ENCODE measurements around the gene SCN3B.

DNA sequence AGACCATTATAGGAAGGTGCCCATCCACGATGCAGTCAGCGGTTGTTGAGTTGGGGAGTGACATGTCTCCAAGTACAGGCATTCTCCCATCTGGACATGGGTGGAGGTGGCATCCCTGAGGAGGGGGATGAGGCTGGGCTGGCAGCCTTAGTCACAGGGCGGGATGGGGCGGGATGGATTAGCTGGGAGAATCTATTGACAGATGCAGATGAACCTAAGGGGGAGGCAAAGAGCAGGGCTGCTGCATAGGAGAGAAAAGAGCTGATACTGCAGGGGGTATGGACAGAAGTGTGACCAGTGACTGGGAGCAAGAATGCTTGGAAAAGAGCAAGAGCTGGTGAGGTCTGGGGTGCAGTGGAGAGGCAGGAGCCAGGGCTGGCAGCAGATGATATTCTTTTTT lies 42.7 kb downstream of the SCN3B start:
- TF ChIP-seq, protein P1, sequence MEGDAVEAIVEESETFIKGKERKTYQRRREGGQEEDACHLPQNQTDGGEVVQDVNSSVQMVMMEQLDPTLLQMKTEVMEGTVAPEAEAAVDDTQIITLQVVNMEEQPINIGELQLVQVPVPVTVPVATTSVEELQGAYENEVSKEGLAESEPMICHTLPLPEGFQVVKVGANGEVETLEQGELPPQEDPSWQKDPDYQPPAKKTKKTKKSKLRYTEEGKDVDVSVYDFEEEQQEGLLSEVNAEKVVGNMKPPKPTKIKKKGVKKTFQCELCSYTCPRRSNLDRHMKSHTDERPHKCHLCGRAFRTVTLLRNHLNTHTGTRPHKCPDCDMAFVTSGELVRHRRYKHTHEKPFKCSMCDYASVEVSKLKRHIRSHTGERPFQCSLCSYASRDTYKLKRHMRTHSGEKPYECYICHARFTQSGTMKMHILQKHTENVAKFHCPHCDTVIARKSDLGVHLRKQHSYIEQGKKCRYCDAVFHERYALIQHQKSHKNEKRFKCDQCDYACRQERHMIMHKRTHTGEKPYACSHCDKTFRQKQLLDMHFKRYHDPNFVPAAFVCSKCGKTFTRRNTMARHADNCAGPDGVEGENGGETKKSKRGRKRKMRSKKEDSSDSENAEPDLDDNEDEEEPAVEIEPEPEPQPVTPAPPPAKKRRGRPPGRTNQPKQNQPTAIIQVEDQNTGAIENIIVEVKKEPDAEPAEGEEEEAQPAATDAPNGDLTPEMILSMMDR (conservative IDR thresholded peaks at IDR 0.05; ENCODE audit: low read depth, low read length), result no peak
- no peak for TF ChIP-seq EZH2 (IDR thresholded peaks at IDR 0.05; ENCODE audit: low read length, unreplicated experiment)
- TF ChIP-seq EZH2phosphoT487 (IDR thresholded peaks at IDR 0.05; ENCODE audit: borderline replicate concordance, low read length), result no peak
